Right renal cortex interstitium (tissue), 3 donors: ENCODE data around the gene SMIM24. TPM values are rescaled to one million over a fixed set of nuclear protein-coding genes. Genes with fewer than 3 reads are reported as not detected.
"Not testable (repeated sequence)": the region's sequence is repeated elsewhere in the genome, so short reads cannot be mapped to it uniquely, and the experiment has no call there.

ENCODE experiments used
- DNase-seq, 3 donors: peaks; one replicate each; pipeline ENCODE4 v3.0.0-alpha.2; 2013; ENCODE audit warnings: low read depth in 3 of 3, low spot score in 2 of 3
- polyA plus RNA-seq, 3 donors: library from polyadenylated mRNA; unstranded; fragments of 120-200 nt; gene quantifications; one replicate each; pipeline ENCODE4 v1.2.1, GENCODE V29; 2013; ENCODE audit not compliant: insufficient read length in 3 of 3

The SMIM24 gene
- polyA plus RNA-seq, 3 donors = 436 to 628 (median 553) TPM

DNA sequence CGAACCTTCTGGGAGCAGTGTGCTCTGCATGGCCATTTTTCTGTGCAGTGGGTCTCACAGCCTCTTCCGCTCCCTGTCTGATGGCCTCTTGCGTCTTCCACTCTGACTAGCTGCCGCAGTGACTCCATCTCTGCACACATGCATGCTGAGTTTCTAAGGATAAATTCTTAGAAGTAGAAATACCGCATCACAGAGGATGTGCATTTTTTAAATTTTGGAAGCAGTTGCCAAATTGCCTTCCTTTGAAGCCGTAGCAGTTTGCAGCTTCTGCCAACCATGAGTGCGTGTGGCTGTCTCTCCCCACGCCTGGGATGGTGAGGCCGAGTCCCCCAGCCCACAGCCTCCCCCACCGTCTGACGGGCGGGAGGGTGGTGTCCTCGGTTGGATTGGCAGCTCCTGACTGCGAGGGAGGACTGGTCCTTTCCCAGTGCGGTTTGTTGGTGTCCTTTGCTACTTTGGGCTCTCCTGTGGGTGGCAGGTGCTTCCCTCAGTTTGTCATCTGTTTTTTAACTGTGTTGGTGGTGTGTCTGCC, 35.6 kb upstream of the SMIM24 start:
- DNase-seq = no peak

DNA sequence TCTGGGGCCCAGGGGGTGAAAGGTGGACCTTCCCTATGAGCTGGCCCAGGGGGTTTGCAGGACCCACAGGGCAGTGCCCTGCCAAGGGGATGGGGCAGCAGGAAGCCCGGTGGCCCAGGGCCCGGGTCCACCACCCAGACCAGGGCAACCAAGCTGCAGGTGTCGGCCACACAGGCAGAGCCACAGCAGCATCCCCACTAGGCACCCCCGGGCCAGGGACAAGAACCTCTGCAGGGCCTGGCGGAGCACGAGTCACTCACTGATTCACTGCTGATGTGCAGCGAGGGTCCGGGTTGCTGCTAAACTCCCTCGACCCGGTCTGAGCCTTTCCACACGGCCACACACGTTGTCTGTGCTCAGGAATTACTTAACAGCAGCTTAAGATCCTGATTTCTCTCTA, 34.6 kb upstream of the SMIM24 start:
- no peak for DNase-seq

DNA sequence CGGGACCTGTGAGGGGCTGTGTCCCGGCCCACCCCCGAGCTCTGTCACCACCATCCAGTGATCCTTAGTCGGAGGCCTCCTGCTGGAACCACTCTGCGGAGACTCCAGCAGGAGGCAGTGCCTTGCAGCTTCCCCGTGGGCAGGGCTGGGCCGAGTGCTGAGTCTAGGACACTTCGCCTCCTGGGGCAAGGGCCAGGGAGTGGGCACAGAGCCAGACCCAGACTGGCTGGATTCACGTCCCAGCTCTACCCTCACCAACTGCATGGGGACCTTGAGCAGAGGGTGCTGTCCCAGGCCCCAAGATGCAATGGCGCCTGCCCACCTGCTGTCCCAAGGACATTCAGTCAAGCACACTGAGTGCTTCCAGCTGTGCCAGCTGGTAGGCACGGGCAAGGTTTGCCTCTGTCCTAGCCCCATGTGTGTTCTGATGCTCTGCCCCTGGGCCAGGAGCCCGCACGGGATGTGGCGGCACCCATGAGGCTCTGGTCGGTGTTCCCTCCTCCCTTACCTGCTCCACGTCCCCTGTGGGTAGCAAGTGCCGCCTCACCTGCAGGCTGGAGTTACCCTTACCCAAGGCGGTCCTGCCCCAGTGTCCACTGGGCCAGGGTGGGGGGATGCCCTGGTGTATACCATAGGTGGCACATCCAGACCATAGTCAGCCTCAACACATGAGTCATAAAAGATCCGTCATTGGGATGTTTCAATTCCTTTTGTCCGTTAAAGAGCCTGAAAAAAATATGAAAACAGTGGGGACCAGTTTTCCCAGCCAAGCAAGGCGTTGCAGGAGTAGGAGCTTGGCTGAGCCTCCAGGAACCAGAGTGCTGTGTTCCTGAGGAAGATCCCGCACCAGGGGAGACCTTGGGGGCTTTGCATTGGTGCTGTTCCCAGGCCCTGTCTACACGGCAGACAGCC, 33.2 kb upstream of the SMIM24 start:
- DNase-seq = no peak

DNA sequence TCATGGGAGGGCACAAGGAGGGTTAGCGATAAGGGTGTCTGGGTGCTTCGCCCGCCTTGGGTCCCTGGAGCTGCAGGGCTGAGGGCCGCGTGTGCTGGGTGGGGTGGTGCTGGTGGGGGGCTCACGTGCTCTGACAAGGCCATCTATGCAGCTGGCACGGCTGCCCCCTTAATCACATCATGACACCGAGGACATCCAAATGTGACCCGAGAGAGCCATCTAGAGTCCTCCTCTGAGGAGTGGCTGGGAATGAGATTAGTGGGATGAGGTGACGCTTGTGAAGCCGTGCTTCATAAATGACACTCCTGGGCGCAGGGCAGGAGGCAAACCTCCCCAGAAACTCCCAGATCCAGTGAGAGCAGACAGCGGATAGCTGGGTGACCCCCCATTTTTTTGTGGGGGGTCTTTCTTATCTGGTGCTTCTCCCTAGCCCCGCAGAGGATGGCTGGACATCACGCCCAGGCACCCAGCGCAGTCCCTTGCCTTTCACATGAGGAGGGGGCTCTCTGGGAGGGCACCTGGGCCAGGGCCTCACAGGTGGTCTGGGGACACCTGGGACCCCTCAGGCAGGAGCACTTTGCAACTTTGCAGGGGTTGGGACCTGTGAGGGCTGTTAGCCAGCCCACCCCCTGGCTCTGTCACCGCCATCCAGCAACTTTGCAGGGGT, 32.4 kb upstream of the SMIM24 start:
- no peak for DNase-seq

DNA sequence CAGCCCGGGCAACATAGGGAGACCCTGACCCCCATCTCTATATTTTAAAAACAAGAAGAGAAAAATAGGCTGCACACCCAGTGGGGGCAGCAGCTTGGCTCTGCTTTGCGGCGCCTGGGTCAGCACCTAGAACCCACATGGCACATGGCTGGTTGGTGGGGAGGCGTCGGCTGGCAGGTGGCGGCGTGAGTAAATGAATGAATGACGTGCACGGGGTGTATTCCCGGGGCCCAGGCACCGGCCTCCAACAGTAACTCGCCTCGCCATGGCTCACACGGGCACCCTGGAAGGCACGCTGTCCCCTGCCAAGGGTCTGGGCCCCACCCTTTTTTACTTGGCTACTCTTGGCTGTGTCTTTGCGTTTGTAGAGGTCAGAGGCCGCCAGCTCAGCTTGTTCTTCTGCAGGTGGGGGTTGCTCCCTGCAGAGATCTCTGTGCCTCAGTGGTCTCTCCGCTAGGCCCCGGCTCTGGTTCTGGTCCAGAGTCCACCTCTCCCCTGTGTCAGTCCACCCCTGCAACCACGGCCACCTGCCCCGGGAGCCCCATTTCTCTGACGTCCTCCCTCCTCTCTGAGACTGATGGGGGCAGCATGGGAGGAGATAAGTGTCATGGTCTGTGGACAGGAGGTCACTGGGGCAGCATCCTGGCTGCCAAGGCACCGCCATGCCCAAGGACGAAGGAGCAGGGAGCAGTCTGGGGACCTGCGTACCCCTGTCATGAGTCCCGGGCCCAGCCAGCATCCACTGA, 31.4 kb upstream of the SMIM24 start:
- DNase-seq = no peak

DNA sequence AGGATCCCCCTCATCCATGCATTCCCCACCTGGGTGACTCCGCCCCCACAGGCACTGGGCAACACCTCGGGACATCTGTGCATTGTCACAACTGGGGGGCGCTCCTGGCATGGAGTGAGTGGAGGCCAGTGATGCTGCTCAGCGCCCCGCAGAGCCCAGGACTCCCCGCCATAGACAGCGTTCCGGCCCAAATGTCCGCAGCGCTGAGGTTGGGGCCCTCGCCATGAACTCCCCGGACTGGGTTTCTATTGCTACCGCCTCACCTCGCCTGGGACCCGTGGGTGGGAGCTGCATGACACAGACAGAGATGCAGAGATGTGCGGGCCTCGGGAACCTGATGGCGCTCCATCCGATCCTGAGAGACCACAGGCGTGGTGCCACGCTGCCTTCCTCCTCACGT, 30.4 kb upstream of the SMIM24 start:
- no peak for DNase-seq

DNA sequence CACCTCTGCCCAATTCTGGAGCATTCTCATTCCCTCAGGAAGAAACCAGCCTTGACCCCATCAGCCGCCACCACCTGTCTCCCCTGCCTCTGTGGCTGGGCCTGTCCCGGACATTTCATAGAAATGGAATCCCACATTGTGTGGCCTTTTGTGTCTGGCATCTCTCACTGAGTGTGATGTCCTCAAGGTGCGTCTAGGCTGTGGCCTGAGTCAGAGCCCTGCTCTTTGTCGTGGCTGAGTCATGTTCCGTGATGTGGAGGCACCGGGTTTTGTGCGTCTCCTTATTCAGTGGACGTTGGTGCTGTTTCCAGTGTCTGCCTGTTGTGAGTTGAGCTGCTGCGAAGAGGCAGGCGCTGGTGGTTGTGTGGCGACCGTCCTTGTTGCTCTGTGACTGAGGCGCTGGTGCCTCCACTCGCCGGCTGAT, 29.3 kb upstream of the SMIM24 start:
- no peak for DNase-seq

DNA sequence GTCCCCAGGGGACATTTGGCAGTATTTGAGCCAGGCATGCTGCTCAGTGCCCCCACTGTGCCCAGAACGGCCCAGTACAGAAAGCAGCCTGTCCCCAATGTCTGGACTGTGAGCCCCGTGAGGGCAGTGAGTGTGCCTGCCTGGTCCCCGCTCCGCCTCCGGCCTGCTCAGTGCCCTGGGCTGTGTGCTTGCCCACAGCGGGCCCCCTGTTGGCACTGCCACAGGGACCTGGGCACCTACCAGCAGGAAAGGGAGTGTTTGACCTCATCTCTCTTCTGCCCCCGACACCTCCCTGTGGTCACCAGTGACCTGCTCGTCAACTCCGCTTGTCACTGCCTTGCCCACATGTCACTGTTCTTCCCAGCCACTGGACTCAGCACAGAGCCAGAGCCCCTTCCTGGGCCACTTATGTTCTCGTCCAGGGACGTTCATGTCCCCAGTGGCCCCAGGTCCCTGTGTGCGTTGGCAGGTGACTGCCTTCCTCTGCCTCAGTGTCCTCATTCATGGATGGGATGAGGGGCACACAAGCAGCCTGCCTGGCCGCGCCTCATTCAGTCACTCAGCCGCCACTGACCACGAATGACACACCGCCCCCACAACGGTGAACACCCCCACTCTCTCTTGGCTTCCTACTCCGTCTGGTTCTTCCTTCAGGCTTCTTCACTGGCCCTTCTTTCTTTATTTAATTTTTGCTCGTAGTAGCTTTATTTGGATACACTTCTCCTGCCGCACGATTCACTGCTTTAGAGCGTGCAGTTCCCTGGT, 28.6 kb upstream of the SMIM24 start:
- DNase-seq = no peak

DNA sequence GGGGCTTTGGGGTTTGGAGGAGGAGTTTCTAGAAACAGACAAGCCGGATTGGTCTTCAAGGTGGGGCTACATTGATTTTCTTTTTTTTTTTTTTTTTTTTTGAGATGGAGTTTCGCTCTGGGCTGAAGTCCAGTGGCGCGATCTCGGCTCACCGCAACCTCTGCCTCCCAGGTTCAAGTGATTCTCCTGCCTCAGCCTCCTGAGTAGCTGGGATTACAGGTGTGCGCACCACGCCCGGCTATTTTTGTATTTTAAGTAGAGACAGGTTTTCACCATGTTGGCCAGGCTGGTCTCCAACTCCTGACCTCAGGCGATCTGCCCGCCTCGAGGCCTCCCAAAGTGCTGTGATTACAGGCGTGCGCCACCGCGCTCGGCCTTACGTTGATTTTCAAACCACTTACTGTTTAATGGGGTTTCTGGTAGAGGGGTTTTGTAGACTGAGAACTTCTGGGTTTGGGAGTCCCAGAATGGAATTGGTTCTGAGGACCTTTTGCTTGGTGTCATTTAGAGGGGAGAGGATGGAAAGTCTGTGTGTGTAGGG, 27.9 kb upstream of the SMIM24 start:
- DNase-seq = not testable (repeated sequence)

DNA sequence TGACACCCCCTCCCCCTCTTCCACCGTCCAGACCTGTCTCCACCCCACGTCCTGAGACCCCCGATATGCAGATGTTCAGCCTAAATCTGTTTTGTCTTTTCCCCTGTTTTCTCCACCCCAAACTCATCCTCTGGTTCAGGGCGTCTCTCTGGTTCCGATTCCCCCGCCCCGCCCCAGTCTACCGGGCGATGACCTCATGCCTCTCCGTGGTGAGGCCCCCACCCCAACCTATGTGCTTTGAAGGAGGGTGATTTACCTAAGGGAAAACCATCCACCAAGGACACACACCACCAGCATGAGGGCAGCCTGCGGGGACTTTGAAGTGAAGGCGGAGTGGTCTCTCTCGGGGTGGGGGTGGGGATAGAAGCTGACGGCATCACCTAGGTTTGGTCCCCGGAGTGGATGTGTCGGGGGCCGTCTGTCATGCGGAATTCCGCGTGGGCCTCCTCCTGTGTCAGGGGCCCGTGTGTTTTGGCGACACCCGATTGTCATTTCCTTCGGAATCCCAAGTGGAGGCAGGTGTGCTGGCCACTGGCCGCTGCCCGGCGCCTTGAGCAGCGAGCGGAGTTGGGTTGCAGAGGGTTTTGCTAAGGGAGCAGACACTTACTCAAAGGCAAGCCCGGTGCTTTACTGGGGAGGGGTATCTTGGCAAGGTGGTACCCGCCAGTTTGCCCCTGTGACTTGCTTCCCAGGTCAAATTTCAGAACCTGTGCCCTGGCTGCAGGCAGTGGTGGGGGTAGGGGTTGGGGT, 27.2 kb upstream of the SMIM24 start:
- no peak for DNase-seq

DNA sequence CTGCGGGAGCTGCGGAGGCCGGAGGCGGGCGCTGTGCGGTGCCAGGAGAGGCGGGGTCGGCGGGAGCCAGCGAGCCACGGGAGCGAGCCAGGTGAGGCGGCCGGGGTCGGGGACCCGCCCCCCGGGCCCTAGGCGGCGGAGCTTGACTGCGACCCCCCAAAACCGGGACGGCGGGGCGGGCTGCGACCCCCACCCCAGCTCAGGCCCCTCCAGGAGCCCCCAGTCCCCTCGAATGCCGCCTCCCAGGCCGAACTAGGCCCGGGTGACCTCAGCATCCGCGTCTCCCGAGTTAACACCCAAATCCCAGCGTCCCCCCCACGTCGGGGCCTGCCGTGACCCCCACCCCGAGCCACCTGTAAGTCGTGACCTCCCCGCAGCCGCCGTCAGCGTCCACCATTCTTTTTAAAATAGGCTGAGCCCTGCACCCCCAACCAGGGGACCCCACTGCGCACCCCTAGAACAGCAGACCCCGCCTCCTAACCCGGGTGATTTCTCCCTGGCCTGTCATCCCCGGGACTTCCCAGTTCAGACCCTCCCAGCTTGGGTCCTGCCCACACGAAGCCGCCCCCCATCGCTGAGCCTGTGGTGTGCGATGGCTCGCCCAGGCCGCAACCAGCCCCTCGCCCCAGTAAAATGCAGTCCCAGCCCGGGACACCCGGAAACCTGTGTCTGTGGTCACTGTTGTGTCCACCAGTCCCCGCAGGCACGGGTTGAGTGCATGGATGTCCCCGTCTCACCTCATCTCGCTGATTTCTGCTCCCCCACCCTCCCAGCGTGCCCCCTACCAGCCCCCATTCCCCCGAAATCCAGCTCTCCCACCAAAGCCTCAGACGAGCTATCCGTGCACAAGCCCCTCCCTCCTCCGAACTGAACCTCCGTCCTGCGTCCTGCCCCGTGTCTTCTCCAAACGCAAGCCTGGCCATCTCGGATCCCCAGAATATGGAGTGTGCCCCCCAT, 26.3 kb upstream of the SMIM24 start:
- no peak for DNase-seq

DNA sequence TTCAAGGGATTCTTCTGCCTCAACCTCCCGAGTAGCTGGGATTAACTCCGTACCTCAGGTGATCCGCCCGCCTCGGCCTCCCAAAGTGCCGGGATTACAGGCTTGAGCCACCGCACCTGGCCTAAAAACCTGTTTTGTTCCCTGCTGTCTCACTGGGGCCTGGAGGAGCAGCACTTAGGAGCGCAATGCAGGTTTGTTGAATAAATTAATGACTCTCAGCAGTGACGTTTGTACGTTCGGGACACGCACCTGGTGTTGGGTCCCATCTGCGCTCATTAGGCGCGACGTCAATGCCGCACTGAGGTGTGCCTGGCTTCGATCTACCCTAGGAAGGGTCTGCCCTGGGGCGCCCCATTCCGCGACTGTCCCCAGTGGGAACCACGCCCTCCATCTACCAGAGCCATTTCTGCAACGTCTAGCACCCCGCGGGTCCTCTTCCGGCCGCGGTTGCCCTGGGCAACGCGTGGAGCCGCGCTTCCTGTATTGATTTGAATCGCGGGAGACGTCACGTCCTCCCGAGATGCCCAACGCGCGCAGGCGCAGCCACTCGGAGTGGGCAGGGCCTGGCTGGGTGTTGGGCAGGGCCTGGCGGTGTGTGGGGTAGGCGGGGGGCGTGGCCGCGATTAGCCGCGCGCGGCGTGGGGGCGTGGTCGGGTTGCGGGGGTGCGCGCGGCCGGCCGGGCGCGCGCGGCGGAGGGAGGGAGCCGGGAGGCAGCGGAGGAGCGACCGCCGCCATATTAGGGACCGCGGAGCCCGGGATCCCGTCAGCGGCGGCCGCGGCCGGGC, 25.5 kb upstream of the SMIM24 start, which contains the start of gene FZR1:
TSS of gene FZR1 (plus strand) at position 714 of the 786 bp plus-strand sequence. CDS start 16,679 bp downstream, outside the sequence.
- peak; percentile 92 to 97 (median 93) for DNase-seq

DNA sequence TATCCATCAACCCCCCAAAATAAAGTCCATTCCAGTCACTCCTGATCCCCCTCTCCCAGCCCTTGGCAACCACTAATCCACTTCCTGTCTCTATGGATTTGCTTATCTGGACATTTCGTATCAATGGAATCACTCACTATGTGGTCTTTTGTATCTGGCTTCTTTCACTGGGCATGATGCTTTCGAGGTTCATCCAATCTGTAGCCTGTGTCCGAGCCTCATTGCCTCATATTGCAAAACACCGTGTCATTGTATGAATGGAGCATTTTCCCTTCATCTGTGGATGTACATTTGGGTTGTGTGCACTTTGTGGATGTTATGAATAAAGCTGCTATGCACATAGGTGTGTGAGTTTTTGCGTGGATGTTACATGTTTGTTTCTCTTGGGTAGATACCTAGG, 24.4 kb upstream of the SMIM24 start:
- DNase-seq = no peak

DNA sequence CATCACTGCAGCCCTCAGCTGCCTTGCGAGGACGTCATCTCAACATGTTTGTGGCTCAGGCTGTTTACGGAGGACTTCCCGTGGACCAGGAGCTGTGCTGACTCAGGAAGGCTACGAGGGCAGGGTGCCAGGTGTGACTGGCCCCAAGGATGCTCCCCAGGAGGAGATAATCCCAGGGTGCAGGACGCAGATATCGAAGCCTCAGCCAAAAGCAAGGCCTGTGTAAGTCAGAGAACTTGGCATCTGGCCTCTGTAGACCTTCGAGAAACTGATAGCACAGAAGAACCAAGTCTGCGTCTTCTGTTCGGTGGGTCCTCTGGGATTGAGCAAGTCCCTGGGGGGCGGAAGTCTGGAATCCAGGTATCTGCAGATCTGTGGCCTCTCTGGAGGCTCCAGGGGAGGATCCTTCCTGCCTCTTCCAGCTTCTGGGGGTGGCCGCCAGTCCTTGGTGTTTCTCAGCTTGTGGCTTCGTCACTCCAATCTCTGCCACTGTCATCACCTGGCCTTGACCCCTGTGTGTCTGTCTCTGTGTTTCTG, 22.8 kb upstream of the SMIM24 start:
- DNase-seq = no peak

DNA sequence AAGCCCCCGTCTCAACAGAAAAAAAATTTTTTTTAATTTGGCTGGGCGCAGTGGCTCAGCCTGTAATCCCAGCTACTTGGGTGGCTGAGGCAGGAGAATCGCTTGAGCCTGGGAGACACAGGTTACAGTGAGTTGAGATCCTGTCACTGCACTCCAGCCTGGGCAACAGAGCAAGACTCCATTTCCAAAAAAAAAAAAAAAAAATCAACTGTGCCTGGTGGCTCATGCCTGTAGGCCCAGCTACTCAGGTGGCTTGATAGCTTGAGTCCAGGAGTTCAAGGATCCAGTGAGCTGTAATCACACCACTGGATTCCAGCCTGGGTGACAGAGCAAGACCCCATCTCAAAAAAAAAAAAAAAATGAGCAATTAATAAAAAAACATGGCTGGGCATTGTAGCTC, 21.5 kb upstream of the SMIM24 start:
- DNase-seq = no peak

DNA sequence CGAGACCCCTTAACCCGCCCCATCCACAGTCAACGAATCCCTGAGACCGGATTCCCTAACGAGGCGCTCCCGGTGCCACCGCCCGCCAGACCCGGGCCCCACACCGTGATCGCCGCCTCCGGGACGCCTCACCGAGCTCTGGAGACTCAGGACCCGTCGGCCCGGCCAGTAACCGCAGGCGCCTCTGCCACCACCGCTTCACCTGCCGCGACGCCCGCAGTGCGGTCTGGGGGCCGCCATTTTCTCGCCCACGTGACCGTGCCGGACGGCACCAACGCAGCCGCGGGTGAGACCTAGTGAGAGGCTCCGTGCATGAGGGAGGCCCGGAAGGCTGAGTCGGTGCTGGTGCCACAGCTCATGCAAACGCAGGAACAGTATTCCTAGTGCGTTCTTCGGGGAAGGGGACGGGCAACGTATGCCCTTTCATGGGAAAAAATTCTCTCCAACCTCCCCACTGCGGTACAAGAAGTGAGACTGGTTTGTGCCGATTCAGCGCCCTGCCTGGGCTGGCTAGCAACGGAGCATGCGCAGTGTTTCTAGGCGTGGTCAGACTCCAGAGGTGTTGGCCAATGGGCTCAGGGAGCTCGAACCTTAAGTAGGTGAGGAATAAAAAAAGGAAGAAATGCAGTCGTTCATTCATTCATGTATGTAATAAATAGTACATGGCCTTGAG, 20.2 kb upstream of the SMIM24 start, which contains the start of gene DOHH:
TSS of gene DOHH (minus strand) at position 246 of the 673 bp plus-strand sequence. CDS start 3,860 bp downstream, outside the sequence.
- DNase-seq = peak; percentile 94 to 96 (median 96)
